ENCODE data around the gene DAP.

DNA sequence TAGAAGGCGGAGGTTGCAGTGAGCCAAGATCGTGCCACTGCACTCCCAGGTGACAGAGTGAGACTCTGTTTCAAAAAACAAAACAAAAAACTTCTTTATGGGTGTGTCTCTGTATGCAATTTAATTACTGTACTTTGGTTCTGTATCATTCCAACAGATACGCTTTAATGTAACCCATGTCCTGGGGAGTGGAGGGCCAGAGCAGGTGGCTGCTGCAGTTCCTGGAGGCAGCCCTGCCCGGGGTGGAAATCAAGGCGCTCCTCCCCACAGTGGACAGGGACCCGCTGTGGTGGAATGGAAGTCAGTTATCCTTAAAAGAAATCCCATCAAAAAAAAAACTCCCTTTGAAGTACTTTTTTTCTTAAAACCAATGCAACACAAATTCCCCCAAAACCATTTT is 1.9 kb downstream of the DAP start:
- TF ChIP-seq, protein P1, sequence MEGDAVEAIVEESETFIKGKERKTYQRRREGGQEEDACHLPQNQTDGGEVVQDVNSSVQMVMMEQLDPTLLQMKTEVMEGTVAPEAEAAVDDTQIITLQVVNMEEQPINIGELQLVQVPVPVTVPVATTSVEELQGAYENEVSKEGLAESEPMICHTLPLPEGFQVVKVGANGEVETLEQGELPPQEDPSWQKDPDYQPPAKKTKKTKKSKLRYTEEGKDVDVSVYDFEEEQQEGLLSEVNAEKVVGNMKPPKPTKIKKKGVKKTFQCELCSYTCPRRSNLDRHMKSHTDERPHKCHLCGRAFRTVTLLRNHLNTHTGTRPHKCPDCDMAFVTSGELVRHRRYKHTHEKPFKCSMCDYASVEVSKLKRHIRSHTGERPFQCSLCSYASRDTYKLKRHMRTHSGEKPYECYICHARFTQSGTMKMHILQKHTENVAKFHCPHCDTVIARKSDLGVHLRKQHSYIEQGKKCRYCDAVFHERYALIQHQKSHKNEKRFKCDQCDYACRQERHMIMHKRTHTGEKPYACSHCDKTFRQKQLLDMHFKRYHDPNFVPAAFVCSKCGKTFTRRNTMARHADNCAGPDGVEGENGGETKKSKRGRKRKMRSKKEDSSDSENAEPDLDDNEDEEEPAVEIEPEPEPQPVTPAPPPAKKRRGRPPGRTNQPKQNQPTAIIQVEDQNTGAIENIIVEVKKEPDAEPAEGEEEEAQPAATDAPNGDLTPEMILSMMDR (IDR thresholded peaks at IDR 0.05): no peak
- TF ChIP-seq FOXP1 (CRISPR knock-in tag; IDR thresholded peaks at IDR 0.05; ENCODE audit: borderline replicate concordance): no peak
- TF ChIP-seq NR2C2 (CRISPR knock-in tag; IDR thresholded peaks at IDR 0.05): no peak
- TF ChIP-seq, protein P2, sequence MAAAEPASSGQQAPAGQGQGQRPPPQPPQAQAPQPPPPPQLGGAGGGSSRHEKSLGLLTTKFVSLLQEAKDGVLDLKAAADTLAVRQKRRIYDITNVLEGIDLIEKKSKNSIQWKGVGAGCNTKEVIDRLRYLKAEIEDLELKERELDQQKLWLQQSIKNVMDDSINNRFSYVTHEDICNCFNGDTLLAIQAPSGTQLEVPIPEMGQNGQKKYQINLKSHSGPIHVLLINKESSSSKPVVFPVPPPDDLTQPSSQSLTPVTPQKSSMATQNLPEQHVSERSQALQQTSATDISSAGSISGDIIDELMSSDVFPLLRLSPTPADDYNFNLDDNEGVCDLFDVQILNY (CRISPR knock-in tag; IDR thresholded peaks at IDR 0.05): no peak
- TF ChIP-seq CREB1 (CRISPR knock-in tag; IDR thresholded peaks at IDR 0.05): no peak
- TF ChIP-seq, protein P3, sequence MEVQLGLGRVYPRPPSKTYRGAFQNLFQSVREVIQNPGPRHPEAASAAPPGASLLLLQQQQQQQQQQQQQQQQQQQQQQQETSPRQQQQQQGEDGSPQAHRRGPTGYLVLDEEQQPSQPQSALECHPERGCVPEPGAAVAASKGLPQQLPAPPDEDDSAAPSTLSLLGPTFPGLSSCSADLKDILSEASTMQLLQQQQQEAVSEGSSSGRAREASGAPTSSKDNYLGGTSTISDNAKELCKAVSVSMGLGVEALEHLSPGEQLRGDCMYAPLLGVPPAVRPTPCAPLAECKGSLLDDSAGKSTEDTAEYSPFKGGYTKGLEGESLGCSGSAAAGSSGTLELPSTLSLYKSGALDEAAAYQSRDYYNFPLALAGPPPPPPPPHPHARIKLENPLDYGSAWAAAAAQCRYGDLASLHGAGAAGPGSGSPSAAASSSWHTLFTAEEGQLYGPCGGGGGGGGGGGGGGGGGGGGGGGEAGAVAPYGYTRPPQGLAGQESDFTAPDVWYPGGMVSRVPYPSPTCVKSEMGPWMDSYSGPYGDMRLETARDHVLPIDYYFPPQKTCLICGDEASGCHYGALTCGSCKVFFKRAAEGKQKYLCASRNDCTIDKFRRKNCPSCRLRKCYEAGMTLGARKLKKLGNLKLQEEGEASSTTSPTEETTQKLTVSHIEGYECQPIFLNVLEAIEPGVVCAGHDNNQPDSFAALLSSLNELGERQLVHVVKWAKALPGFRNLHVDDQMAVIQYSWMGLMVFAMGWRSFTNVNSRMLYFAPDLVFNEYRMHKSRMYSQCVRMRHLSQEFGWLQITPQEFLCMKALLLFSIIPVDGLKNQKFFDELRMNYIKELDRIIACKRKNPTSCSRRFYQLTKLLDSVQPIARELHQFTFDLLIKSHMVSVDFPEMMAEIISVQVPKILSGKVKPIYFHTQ (CRISPR knock-in tag; IDR thresholded peaks at IDR 0.05): no peak
- TF ChIP-seq, protein P4, sequence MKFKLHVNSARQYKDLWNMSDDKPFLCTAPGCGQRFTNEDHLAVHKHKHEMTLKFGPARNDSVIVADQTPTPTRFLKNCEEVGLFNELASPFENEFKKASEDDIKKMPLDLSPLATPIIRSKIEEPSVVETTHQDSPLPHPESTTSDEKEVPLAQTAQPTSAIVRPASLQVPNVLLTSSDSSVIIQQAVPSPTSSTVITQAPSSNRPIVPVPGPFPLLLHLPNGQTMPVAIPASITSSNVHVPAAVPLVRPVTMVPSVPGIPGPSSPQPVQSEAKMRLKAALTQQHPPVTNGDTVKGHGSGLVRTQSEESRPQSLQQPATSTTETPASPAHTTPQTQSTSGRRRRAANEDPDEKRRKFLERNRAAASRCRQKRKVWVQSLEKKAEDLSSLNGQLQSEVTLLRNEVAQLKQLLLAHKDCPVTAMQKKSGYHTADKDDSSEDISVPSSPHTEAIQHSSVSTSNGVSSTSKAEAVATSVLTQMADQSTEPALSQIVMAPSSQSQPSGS (CRISPR knock-in tag; IDR thresholded peaks at IDR 0.05; ENCODE audit: borderline replicate concordance, low read depth): no peak
- TF ChIP-seq CBFB (CRISPR knock-in tag; IDR thresholded peaks at IDR 0.05; ENCODE audit: low read depth): no peak
- TF ChIP-seq, protein P5, sequence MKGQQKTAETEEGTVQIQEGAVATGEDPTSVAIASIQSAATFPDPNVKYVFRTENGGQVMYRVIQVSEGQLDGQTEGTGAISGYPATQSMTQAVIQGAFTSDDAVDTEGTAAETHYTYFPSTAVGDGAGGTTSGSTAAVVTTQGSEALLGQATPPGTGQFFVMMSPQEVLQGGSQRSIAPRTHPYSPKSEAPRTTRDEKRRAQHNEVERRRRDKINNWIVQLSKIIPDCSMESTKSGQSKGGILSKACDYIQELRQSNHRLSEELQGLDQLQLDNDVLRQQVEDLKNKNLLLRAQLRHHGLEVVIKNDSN (CRISPR knock-in tag; IDR thresholded peaks at IDR 0.05): no peak
- no peak for TF ChIP-seq NFE2L1 (CRISPR knock-in tag; IDR thresholded peaks at IDR 0.05)
- TF ChIP-seq, protein P6, sequence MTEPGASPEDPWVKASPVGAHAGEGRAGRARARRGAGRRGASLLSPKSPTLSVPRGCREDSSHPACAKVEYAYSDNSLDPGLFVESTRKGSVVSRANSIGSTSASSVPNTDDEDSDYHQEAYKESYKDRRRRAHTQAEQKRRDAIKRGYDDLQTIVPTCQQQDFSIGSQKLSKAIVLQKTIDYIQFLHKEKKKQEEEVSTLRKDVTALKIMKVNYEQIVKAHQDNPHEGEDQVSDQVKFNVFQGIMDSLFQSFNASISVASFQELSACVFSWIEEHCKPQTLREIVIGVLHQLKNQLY (CRISPR knock-in tag; IDR thresholded peaks at IDR 0.05): no peak
- TF ChIP-seq, protein P7, sequence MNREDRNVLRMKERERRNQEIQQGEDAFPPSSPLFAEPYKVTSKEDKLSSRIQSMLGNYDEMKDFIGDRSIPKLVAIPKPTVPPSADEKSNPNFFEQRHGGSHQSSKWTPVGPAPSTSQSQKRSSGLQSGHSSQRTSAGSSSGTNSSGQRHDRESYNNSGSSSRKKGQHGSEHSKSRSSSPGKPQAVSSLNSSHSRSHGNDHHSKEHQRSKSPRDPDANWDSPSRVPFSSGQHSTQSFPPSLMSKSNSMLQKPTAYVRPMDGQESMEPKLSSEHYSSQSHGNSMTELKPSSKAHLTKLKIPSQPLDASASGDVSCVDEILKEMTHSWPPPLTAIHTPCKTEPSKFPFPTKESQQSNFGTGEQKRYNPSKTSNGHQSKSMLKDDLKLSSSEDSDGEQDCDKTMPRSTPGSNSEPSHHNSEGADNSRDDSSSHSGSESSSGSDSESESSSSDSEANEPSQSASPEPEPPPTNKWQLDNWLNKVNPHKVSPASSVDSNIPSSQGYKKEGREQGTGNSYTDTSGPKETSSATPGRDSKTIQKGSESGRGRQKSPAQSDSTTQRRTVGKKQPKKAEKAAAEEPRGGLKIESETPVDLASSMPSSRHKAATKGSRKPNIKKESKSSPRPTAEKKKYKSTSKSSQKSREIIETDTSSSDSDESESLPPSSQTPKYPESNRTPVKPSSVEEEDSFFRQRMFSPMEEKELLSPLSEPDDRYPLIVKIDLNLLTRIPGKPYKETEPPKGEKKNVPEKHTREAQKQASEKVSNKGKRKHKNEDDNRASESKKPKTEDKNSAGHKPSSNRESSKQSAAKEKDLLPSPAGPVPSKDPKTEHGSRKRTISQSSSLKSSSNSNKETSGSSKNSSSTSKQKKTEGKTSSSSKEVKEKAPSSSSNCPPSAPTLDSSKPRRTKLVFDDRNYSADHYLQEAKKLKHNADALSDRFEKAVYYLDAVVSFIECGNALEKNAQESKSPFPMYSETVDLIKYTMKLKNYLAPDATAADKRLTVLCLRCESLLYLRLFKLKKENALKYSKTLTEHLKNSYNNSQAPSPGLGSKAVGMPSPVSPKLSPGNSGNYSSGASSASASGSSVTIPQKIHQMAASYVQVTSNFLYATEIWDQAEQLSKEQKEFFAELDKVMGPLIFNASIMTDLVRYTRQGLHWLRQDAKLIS (CRISPR knock-in tag; IDR thresholded peaks at IDR 0.05; ENCODE audit: borderline replicate concordance): no peak
- TF ChIP-seq, protein P8, sequence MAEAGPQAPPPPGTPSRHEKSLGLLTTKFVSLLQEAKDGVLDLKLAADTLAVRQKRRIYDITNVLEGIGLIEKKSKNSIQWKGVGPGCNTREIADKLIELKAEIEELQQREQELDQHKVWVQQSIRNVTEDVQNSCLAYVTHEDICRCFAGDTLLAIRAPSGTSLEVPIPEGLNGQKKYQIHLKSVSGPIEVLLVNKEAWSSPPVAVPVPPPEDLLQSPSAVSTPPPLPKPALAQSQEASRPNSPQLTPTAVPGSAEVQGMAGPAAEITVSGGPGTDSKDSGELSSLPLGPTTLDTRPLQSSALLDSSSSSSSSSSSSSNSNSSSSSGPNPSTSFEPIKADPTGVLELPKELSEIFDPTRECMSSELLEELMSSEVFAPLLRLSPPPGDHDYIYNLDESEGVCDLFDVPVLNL (CRISPR knock-in tag; IDR thresholded peaks at IDR 0.05; ENCODE audit: borderline replicate concordance, low read depth): no peak
- TF ChIP-seq ZNF671 (CRISPR knock-in tag; IDR thresholded peaks at IDR 0.05): no peak
